Activated naive CD4-positive, alpha-beta T cell treated with Interleukin-2 at 50 U/mL for 16 hours (primary cell): ENCODE measurements around the gene SPTLC2.

Experiments used
- DNase-seq: peaks from one replicate; pipeline ENCODE4 v3.0.0-alpha.2; 2020

The SPTLC2 gene

DNA sequence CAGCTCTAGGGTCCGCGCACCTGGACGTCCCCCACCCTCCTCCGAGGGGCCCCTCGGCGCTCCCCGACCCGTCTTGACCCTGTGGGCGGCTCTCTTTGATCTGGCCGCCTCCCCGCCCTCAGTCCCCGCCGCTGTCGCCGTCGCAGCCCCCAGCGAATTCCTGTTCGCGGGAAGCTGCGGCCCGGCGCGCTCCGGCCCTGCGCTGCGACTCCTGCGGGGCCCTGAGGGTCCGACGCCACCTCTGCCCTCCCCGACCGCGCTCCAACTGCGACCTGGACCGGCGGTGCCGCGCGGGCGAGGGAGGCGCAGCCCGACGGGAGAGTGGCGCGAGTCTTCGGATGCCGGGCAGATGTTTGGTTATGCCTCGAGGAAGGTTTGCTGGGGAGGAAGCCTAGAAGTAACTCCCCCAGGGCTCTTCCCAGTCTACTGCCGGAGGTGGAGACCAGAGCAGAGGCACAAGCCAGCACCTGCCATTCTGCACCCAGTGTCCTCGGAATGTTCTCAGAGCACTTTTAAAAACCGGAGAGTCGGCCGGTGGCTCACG, 117.4 kb downstream of the SPTLC2 start:
- DNase-seq, result no peak

GRCh38 chr14:77498120-77498979, 118.1 kb downstream of the SPTLC2 start, which contains the start of gene ISM2:
Gene ISM2 (minus strand): TSS chr14:77498816. CDS start chr14:77498793, 23 bp downstream.
- DNase-seq, result peak; percentile 54

DNA sequence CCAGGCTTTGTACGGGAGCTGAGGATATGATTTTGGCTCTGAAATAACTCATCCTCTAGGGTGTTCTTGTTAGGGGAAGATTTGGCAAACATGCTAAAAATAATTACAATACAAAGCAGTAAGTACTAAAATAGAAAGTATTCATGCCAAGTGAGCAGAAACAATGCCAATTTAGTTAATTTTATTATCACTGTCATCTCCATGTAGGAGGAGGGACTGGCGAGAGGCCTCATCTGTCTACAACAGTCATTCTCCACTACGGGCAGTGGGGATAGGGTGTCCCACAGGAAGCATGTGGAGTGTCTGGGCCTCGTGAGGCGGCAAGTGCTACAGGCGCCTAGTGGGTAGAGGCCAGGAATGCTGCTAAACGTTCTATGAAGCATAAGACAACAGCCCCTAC, 121.1 kb downstream of the SPTLC2 start:
- no peak for DNase-seq

DNA sequence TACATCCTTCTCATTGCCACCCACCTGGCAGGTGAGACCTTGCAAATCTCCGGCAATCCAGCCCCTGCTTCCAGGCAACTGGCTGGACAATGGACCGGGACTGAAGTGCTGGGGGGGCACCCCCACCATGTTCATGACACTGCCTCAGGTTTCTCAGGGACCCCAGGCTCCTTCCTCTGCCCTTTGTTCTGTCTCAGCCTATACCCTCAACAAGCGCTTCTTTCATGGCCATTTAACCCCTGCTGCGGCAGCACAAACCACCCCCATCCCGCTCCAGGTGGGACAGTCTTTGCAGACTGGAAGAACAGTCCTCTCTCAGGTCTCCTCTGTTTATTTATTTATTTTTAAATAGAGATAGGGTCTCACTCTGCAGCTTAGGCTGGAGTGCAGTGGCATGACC, 125.4 kb downstream of the SPTLC2 start:
- no peak for DNase-seq

DNA sequence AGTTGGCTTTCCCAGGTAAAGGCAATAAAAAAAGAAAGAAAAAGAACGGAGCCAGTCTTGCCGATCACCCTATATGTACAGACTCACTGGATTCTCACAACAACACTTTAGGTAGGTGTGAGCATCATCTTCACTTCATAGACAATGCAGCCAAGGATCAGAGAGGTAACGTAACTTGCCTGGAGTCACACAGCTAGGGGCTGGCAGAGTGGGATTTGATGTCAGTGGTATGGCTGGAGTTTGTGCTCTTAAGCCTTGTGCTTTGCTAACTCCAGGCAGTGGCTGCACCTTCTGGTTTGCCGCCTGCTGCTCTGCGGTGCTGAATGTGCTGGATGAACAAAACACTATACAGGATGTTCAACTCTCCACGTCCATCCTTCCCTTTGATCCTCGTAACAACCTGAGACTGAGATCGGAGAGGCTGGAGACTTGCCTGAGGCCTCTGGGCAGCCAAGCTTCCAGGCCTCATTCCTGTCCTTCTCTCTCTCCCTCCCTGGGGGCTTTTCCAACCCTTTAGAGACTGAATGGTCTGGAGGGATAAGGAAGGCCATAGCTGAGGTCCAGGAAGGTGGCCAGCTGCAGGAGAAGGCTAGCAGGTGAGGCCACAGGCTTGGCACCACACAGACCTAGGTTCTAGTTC, 126.0 kb downstream of the SPTLC2 start:
- DNase-seq, result no peak

DNA sequence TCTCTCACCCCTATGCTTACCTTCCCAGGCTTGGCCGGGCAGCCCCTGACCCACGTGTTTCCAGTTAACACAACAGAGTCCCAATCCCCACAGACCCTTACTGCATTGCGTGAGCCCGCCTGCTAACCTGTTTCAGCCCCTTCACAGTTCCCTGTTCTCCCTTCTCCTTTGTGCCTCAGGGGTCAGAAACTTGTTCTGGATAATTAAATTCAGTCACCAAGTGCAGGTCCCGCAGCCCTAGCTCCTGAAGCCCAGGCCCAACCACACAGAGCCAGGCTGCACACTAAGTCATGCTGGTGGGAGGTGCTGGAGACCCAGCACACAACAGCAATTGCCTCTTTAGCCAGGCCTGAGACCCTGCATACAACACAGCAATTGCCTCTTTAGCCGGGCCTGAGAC, 127.4 kb downstream of the SPTLC2 start:
- DNase-seq, result no peak

DNA sequence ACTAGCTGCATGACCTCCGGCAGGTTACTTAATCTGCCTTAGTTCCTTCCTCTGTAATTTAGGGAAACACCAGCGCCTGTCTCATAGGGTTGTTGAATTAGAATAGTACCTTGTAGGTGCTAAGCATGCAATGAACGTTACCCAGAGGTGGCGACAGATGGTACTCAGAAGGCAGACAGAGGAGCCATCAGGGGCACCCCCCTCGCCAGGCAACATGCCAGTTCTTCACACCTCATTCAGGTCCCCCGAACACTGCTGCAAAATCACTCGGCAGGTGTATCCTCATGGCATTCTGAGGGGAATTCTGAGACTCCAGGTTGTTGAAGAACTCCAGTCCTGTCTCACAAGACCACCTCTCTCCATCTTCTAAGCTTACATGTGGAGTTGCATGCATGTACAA, 127.9 kb downstream of the SPTLC2 start:
- no peak for DNase-seq

DNA sequence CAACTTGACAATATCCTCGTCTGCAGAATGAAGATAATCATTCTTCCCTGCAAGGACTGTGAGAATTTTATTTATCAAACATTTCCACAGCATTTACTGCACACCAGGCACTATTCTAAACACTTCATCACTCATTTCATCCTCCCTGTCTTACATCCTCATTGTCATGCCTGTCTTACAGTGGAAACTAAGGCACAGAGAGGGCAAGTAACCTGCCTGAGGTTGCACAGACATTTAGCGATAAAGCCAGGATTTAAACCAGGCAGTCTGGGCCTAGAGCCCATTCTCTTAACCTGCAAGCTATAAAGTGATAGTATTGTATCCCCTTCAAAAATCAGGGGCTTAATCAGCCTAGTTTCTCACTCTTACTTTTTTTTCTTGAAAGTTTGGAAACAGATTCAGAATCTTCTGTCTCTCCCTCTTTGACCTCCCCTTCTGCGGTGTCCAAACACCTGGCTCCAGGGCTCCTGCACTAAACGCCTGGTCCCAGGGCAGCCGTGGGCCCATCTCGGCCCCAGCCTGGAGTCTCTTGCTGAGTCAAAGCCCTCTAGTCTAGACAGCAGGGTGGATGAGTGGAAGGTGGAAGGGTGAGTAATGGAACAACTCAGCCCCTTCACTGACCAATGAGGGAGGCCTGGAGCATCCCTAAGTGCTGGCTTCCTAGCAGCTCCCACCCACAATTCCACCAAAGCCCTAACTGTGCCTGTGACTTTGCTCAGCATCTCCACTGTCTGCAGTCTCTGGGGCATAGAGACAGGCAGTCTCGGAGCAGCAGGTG, 130.3 kb downstream of the SPTLC2 start:
- no peak for DNase-seq

- DNase-seq, result no peak
Observed at GRCh38 chr14:77485256-77485655, 131.2 kb downstream of the SPTLC2 start.

GRCh38 chr14:77482422-77482821, 134.0 kb downstream of the SPTLC2 start:
- no peak for DNase-seq

- no peak for DNase-seq
Observed at GRCh38 chr14:77478796-77479195, 137.6 kb downstream of the SPTLC2 start.

DNA sequence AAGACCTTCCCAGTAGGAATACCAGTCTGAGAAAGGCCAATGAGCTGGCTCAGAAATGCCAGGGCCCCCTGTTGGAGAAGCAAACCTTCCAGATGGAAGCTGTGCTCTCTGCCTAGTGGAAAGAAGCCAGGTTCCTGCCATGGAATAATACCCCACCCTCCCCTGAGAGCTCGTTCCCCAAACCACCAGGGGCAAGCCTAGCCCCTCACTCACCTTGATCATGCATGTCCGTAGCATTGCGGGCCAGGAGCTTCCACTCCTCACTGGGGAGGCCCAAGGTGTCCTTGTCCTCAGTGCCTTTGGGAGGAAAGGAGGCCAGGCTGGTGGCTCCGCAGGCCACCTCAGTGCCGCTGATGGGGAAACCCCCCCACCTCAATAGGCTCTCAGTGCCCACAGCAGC, 138.4 kb downstream of the SPTLC2 start:
- no peak for DNase-seq

DNA sequence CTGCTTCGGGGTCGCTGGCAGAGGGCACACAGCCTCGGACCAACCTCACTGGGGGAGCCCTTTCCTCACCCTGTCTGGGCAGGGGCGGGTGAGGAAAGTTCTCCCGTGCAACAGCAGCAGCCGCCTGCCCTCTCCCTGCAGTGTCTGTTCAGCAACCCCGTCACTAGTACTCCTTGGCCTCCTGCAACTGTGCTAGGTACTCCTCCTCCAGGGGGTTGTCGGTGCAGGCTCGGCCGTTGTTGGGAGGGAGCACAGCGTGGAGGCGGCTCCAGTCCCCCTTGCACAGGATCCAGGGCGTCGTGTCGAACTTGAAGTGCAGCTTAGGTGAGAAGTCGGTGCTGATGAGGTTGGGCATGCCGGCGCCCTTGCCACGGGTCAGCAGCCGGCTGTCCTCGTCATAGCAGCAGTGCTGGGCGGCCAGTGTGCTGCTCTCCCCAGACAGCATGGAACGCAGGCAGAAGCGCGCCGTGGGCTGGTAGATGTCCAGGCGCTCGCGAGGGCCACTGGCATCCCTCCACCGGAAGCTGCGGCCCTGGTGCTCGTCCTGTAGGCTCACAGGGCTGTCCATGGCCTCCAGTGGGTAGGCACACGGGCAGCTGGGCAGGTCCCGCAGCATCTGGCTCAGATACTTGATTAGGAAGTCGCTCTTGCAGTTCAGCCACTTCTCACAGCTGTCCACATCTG, 140.9 kb downstream of the SPTLC2 start:
- no peak for DNase-seq

DNA sequence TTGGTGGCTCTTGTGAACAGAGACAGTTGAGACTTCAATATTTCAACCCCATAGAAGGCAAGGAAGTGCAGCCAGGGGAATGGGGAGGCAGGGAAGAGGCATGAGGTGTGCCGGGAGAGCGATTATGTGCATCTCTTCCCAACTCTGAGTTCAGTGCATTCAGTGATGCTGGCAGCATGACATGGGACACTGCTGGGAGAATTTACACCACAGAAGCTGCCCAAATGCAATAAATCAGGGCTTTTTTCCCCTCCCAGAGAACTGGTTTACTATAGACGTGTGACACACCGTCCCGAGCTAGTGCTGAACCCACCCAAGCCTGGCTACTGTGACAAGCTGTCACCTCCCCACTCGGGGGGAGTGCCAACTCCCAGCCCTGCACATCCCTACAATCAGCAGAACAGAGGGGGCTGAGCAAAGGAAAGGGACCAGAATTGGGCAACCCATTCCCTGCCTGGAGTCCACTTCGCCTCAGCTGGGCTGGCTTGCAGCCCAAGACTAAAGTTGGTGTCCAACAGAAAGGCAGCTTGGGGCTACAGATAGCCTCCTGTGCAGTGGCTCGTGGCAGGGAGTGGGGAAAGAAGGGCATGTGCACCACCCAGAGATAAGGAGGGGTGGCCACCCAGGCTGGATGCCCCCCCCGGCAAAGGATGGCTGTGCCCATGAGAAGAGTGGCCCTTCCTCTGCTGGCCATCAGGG, 141.8 kb downstream of the SPTLC2 start:
- no peak for DNase-seq

GRCh38 chr14:77473921-77474320, 142.5 kb downstream of the SPTLC2 start:
- no peak for DNase-seq

GRCh38 chr14:77470224-77470870, 146.1 kb downstream of the SPTLC2 start:
- no peak for DNase-seq

GRCh38 chr14:77469539-77469938, 146.9 kb downstream of the SPTLC2 start:
- no peak for DNase-seq

GRCh38 chr14:77469067-77469505, 147.4 kb downstream of the SPTLC2 start:
- no peak for DNase-seq

DNA sequence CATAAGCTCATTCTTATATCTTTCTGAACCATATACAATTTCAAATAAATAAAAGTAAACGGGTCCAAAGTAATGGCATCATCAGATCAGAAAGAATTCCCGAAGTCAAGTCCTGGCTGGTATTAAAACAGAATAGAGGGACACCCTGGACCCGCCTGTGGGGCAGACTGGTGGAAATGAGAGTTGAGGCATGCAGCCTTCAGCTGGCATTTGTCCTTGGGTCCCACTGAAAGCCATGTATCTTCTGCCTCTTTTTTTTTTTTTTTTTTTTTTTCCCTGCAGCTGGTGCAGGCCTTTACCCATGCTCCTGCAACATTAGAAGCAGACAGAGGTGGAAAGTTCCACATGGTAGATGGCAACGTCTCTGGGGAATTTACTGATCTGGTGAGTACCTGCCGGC, 148.6 kb downstream of the SPTLC2 start:
- no peak for DNase-seq

- DNase-seq, result peak; percentile 66
Observed at GRCh38 chr14:77459072-77459723, 157.2 kb downstream of the SPTLC2 start.
